ENCODE data around the gene JAKMIP1. TPM values are rescaled to one million over a fixed set of nuclear protein-coding genes. Genes with fewer than 3 reads are reported as not detected.

JAKMIP1 gene
- total RNA-seq: 0.05 TPM in 1 of 2 replicates, not detected in the other

DNA sequence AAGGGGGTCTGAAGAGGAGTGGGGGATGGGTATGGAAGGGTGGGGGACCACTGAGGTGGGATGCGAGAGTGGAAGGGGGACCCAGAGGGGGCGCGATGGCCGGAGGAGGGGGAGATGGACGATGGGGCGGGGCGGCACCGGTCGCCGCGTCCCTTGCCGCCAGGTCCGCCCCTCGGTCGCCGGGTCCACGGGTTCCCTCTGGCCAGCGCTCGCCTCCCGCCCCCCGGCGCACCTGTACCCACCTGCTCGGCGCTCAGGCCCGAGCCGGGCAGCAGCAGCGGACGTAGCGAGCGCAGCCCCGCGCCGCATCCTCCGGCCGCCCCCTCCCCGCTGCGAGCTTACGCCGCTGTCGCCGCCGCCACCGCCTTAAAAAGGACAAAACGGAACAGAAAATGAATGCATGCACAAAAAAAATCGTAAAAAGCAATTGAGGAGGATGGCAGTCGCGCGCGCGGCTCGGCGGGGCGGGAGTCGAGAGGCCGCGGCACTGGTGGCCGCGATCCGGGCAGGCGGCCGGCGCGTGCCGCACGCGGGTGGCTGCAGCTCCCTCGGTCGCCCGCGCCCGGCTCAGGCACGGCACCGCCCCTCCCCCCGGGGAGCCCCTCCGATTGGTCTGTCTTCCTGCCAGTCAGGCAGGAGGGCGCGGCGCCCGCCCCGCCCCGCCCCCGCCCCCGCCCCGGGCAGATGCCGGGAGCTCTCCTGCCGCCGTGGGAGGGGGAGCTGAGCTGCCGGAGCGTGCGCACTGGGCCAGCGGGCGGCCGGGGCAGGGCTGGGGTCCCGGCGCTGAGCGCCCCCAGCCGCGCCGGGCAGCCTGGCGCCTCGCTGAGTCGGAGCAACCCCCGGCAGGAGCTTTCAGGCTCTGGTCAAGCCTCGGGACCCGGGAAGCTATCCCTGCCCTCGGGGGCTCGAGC is at the start of gene JAKMIP1:
JAKMIP1 (minus strand) TSS at position 539 of the 911 bp plus-strand sequence. CDS start 87,699 bp downstream, outside the sequence.
- no peak for DNase-seq (ENCODE audit: low read depth)

DNA sequence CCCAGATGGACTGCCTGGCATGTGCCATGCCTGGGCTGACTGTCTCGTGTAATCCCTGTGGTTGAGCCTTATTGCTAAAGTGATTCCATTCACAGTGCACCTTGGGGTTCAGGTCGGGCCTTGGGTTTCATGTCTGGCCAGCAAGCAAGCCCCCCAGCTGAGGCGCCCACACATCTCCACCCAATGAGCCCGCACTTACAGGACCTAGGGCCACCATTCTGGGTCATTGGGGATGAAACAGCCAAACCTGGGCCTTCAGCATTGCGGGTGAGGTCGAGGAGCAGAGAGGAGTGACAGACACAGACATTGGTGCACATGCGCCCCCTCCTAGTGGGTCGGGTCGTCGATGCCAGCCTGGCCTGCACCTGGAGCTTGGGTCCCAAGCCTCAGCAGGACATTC is 48.0 kb upstream of the JAKMIP1 start:
- DNase-seq (ENCODE audit: low read depth): no peak

DNA sequence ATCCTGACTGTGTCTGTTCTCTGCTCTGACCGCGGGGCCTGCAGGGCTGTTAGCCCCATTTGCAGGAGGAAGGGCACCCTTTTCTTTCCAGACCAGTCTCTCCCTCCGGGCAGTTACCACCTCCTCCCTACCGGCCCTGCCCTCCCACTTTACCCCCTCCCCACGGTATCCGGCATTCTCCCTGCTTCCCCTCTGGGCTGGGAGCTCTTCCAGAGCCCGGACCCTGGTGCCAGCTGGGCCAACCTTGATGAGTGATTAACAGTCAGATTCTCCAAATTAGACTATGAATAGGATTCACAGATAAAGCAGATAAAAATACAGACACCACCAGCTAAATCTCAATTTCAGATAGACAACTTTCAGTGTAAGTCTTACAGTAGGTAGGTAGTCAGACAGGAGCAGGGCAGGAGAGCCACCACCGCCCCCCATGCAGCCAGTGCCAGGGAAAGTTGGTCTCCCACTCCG is 45.9 kb upstream of the JAKMIP1 start:
- DNase-seq (ENCODE audit: low read depth): no peak

DNA sequence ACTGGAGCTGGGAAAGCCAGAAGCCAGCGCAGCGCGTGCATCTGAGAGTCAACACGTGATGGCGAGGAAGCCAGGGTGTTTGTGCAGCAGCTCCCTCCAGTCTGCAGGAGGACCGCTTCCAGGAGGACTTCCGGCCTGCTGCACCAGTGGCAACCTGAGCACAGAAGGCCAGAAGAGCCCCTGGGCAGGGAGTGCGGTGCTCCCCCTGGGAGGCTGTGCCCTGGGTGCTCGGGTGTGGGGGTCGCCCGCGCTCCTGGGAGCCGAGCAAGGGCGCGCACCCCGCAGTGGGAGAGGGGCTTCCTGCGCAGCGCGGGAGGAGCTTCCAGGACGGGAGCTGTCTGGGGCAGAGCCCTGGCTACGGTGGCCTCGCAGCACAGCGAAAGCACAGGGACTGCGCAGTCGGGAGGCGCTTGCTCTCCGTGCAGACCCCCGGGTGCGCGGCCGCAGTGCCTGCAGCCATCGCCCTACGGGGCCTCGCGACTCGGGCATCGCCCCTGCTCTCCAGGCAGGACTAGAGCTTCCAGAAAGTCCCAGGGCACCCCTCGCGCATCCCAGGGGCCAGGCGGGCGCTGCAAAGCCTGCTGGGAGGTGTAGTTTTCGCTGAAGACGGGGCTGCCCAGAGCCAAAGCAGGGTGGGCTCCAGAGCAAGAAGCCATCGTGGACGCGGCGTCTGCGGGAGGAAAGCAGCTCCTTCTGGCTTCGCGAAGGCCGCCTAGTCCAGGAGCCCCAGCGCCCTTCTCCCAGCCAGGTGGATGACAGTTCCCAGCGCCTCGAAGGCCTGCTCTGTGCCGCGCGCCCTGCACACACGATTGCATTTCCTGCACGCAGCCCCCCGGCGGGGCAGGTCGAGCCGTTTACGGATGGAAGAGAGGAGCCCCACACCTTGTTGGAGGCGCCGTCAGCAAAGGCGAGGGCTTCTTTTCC is 45.2 kb upstream of the JAKMIP1 start:
- no peak for DNase-seq (ENCODE audit: low read depth)

DNA sequence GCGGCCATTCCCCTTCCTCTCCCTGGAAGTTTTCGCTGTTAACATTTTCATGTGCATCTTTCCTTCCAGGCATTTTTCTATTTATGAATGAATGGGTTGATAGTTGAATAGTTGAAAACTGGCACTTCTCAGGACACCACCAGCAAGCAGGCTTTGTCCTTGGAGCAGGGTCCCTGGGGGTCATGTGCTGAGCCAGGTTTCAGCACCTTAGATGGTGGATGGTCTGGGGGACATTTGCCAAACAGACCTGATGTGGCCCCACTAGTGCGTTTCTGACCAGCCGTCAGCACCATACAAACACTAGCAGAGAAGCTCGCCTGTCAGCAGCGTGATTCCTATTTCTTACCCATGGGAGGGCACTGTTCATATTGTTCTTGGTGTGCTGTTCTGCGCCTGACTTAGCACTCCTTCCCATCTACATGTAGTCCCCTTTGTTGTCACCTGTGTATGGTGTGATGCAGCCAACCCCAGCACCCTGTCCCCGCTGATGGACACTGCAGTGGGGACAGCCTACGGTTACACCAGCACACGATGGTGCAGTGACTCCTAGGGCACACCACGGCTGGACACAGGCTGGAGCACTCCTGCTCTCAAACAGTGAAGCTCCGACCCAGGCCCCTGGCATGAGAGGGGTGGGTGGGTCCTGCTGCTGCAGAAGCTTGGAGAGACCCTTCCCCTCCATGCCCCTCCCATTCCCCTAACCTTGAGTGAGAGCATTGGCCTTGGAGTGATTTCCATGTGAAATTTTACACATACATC is 42.1 kb upstream of the JAKMIP1 start:
- DNase-seq (ENCODE audit: low read depth): no peak

DNA sequence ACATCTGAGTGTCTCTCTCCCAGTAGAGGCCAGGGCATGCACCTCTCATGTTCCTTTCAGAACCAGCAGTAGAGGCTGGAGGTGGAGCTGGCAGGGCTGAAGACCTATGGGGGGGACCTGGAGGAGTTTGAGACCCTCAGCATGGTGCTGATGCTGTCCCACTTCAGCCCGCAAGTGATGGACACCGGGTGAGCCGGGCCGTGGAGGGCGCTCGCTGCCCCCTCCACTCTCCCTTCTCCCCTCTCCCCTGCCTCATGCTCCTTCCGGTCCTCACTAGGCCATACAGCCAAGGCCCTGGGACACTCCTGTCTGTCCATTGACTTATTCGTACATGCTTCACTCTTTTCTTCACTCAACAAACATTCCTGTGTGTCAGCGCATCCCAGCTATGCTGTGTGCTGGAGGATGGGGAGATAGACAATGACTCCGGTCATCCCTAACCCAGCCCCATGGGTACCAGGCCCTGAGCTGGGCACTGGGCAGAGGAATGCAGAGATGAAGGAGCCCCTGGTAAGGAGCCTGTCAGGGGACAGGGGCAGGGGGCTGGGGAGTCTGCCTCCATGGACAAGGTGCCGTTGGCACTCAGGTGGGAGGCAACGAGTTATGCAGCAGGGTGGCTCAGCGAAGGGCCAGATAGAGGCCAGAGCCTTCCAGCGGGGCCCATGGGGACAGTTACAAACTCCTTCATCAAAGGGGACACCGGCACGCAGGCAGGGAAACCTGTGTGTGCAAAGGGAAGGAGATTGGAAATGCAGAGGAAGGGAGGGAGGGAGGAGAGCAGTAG is 40.9 kb upstream of the JAKMIP1 start:
- DNase-seq (ENCODE audit: low read depth): no peak

DNA sequence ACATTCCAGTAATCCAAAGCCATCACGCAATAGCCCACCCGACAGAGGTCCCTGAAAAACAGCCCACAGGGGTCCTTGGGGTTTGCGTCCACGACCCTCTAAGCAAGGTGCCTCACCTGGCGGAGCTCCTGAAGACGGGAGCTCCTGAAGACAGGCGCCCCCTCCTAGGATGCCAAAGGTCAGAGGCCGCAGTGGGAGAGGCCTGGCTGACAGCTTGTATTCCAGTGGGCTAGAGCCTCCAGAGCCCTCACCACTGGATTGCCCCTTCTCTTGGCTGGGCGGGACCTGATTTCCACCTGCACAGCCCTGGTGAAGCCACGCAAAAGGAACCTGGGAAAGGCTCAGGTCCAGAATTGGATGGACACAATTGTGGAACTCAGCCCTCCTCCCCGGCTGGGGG is 39.6 kb upstream of the JAKMIP1 start:
- no peak for DNase-seq (ENCODE audit: low read depth)

DNA sequence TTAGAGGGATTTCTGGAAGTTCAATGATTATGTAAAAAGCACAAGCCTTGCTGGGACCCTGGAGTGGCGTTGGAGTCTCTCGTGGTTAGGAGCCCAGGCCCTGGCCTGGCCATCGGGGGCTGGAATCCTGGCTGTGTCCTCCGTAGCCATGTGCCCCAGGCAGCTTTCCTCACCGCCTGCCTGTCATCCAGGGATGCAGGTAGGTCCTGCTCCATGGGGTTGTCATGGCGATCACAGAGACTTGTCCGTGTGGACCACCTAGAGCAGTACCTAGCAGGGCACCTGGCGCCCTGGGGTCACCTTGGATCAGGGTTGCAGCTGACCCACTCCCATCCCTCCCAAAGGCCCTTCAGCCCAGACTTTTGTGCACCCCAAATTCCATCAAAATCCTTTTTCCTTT is 39.1 kb upstream of the JAKMIP1 start:
- no peak for DNase-seq (ENCODE audit: low read depth)

DNA sequence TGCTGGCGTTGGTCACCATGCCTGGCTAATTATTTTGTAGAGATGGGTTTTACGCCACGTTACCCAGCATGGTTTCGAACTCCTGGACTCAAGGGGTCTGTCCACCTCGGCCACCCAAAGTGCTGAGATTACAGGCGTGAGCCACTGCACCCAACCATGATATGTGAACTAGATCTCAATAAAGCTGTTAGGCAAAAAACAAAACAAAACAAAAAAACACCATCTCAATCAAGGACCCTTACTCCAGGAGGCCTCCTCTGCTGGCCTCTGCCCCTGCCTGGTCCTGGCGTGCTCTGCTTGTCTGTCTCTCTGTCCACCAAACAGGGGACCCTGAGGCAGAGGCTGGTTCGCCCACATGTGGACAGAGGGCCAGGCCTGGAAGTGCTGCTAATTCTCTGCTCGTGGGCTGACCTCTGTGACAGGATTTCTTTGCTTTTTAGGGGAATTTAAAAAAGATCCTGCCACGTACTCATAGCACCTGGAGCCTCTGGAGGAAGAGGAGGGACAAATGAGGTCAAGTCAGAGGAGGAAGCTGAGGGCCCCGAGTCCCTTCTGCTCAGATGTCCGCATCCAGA is 36.6 kb upstream of the JAKMIP1 start:
- DNase-seq (ENCODE audit: low read depth): no peak

DNA sequence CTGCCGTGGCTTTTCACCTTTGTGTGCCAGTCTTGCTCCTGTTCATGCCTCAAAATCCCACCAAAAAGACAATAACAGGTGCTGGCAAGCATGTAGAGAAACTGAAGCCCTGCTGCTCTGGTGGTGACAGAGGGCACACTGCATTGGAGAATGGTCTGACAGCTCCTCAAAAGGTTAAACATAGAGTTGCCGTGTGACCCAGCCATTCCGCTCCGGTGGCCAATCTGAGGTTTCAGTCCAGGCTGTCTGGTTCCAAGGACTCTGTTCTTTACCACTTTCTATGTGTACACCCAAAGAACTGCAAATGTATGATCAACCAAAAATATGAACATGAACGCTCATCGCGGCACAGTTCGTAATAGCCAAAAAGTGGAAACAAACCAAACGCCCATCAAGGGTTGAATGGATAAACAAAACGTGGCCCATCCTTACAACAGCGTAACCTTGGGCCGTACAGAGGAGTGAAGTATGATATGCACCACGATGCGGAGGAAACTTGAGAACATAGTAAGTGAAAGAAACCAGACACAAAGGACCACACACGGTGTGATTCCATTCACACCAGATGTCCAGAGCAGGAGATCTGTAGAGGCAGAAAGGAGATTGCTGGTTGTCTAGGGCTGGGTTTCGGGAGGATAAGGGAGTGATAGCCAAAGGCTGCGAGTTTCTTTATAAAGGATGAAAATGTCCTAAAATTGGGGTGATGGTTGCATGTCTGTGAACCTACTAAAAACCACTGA is 35.7 kb upstream of the JAKMIP1 start:
- no peak for DNase-seq (ENCODE audit: low read depth)

DNA sequence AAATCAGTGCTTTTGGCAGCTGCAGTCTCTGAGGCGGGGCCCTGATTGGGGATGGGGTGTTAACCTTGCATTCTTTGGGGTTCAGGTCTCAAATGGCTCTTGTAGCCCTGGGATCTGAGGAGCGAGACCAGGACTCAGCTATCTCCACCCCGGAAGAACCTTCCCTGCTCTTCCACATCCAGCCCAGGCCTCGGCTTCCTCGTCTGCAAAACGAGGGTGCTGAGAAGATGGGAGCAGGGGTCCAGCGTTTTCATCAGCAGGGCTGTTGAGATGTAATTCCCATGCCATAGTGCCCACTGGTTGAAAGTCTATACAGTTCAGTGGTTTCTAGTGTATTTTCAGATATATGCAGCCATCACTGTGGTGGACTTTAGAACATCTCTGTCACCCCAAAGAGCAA is 34.7 kb upstream of the JAKMIP1 start:
- DNase-seq (ENCODE audit: low read depth): no peak

DNA sequence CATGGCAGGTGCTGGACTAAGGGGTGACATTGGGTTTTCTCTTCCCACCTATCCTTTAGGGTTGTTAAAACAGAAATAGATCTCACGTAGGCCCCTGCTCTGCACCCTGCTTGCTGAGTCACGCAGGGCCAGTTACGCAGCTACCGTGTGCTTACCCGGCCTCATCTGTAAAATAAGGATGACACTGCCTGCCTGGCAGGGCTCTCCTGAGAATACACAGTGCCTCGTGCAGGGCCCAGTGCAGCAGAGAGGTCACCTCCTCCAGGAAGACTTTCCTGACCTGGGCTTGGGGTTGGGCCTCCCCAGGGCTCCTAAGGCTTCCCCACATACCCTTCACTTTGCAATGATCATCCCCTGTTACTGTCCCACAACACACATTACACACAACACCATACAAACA is 33.6 kb upstream of the JAKMIP1 start:
- DNase-seq (ENCODE audit: low read depth): no peak

DNA sequence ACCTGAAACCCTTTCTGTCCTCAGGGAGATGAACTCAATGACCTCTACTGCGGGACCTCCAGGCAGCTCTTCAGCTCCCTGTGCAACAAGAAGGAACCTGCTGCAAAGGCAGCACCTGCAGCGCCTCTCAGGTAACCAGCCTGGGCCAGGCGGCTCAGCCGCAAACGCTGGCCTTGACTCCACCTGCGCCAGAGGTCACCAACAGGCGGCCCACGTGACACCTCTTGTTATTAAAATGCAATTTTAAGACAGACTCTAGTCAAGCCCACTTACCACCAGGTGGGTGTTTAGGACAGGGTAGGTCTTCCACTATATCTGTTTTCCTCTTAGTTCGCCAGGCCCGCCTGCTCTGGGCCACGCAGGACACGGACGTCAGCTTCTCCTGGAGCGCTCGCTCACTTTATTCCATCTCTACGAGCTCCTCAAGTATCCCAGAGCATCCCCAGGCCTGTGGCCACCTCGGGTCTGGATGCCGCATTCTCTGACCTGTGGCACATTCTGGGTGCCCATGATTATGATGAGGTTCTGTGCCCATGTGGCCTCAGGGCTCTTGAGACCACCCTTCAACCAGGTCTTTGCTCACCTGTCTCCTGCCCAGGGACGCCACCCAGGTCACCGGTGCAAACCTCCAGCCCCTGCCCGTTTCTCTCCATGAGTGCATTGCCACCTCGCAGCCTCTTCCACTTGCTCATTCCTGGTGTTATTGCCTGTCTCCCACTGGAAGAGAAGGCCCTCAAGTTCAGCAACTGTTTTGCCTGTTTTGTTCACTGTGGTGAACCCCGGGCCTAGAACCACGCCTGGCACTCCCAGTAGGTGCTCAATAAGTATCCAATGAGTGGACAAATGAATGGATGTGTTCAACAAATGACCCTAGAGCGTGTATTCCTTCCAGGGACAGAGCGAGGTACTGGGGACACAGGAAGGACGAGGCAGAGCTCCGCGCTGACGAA is 32.8 kb upstream of the JAKMIP1 start:
- no peak for DNase-seq (ENCODE audit: low read depth)

DNA sequence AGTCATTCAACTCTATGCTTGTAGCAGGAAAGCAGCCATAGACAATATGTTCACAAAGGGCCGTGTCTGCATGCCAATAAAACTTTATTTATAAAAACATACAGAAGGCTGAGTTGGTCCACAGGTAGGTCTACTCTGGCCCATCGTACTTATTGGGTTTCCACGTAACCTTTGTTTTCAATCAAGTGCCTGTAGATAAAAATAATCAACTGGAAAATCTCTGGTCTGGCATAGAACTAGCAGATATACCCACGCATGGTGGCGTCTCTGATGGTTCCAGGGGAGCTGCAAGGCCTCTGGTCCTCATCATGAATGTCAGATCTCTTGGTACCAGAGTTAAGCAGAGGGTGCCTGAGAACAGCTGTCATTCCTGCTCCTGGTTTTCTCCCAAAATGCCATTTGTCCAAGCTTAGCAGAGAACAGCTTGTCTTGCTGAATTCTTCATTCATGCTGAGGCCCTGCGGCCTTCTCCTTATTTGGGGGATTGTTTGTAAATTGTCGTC is 31.4 kb upstream of the JAKMIP1 start:
- no peak for DNase-seq (ENCODE audit: low read depth)

DNA sequence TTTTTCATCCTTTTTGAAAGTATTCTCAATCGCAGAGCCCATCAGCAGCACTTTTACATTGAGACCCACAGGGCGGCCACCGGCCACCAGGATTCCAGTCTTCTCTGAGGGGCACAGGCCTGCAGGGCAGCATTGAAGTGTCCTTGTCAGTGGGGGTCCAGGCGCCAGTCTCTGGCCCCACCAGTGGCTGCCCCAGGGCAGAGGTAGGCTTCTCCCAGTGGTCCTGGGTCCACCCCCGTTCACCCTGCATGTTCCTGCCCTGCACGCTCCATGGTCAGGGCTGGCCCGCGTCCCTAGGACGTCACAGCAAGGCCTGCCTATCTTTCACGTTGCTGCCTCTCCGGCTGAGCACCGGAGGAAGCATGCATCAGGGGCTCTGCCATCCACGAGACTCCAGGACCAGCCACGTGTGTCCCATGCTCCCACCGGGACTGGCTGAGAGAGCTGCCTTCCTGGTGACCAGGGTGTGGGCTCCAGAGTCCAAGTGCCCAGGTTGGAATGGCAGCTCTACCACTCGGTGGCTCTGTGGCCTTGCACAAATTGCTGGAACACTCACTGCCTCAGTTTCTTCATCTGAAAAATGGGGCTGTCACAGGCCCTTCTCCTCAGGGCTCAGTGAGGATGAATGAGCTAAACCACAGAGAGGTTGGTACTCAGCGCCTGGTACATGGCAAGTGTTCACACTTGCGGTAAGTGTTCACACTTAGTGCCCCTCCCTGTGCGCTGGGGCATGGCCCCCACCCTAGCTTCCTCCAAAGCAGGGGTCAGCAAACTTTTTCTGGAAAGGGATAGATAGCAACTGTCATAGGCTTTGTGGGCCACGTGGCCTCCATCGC is 30.7 kb upstream of the JAKMIP1 start:
- no peak for DNase-seq (ENCODE audit: low read depth)

DNA sequence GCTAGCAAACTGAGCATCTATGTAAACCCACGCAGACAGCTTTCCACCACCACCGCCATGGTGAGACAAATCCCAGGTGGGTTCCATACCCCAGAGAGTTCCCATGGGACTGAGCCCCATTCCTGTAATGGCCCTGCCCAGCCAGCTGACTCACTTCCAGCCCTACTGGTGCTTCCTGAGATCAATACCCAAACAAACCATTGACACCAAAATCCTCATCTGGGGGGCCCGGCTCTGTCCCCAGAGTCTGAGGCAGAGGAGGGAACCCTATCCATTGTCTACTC is 30.1 kb upstream of the JAKMIP1 start:
- DNase-seq (ENCODE audit: low read depth): no peak

DNA sequence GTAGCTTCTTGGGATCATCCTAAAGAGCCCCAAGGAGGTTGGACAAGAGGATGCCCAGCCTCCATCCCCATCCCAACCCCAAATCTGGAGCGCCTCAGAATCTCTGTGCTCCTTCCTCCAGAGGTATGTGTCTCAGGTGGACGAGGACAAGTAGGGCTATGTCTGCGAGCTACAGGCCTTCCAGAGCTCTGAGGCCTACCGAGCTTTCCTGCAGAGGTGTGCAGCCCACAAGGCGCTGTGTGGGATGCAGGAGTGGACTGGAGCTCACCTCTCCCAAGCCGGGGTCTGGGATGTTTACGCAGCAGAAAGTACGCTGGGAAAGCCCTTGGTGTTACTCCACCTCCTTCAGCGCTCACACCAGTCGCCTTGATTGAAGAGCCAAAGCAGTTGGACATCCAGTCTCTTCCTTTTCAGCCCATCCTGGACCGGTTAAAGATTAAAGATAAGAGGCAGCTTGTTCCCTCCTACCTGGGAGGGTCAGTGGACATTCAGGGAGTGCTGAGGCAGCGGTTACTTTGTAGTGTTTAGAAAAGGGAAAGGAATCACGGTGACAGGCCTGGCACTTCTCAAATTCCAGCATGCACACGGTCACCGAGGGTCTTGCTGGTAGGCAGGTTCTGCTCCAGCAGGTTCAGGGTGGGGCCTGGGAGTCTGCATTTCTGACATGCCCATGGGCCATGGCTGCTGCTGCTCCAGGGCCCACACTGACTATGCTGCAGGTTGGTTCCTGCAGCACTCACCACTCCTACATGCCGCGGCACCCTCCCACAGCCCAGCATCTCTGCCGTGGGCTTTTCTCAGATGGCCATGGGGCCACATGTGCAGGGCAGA is 29.5 kb upstream of the JAKMIP1 start:
- DNase-seq (ENCODE audit: low read depth): no peak

Data from renal cortical epithelial cell (primary cell).